Muscle of back (tissue), 11 donors: ENCODE data around the gene ADAR. TPM values are rescaled to one million over a fixed set of nuclear protein-coding genes. Genes with fewer than 3 reads are reported as not detected.

Source experiments
- DNase-seq, 3 donors: peaks; one replicate each; pipeline versions ENCODE4 v3.0.0 to v3.0.0-alpha.2; 2013
- polyA plus RNA-seq, 10 donors: library from polyadenylated mRNA; unstranded; fragments of 120-200 nt; gene quantifications; one replicate each; pipeline ENCODE4 v1.2.1, GENCODE V29; 2013; ENCODE audit not compliant: insufficient read length in 10 of 10

ADAR gene
- polyA plus RNA-seq, 10 donors = 41.8 to 71.8 (median 50.3) TPM

DNA sequence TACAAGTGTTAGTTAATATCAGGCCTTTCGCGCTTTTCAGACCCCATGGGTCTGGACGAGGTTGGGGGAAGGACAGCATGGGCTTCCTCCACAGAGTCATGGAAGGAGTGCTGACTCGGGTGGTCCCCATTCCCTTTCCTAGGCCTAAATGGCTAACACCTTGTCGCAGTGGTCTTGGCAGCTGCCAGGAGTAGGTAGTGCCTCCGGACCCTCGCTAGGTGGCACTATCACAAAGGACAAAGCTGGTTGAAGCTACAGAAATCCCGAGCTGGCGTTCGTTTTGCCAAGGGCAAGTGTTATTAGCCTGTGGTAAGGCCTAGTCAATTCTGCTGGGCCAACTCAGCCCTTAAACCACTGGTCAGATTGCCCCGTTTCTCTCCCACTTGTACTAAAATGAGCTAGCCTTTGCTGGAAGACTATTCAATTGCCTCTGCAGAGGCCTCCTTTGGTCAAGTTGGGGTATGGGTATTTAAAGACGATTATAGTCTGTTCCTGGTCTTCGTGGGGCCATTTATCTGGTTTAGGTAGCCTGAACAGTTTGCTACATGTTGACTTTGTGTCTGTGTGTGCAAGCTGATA lies 48.4 kb downstream of the ADAR start:
- peak; percentile 88 to 95 (median 91) for DNase-seq

- peak; percentile 99 to 100 (median 99) for DNase-seq
Observed at GRCh38 chr1:154558720-154559465, 49.1 kb downstream of the ADAR start.

DNA sequence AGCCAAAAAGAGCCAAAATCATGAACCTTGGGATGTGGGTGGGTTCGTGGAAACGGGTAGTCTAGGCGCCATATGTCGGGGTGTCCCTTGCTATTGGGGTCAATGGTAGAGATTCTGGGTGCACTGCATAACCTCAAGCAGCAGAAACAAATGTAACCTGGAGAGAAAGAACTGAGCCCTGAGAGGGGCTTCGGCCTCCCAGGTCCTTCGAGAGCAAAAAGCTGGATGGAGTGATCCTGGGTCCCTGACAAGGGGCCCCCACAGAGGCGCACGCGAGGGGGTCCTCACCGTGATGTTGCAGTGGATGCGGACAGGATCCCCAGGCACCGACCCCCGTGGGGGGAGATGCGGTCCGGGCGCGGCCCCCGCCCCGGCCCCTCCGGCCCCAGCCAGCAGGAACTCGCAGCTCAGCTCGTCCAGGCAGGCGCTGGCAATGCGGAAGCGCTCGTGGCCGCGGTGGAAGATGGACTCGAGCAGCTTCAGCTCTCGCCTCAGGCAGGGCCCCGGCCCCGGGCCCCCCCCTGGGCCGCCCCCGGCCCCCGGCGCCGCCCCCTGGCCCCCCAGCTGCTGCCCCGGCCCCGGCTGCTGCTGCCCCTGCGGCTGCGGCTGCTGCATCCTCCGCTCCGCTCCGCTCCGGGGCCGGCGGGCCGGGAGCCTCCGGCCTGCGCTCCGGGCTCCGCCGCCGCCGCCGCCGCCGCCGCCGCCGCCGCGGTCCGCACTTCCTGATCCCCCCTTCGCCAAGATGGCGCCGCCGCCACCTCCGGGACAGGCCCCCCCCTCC lies 49.9 kb downstream of the ADAR start, which contains the start of gene UBE2Q1:
Gene UBE2Q1 (minus strand): TSS at position 724 of the 781 bp plus-strand sequence. CDS start 109 bp downstream, at position 615.
- peak in 2 of 3 donors; percentile 31 to 61 for DNase-seq

GRCh38 chr1:154557248-154557938 lies 50.6 kb downstream of the ADAR start:
- no peak for DNase-seq

GRCh38 chr1:154556422-154556821 lies 51.6 kb downstream of the ADAR start:
- DNase-seq = no peak

- DNase-seq = no peak
Observed at GRCh38 chr1:154553056-154554030, 54.6 kb downstream of the ADAR start.

- DNase-seq = no peak
Observed at GRCh38 chr1:154552036-154552435, 56.0 kb downstream of the ADAR start.

DNA sequence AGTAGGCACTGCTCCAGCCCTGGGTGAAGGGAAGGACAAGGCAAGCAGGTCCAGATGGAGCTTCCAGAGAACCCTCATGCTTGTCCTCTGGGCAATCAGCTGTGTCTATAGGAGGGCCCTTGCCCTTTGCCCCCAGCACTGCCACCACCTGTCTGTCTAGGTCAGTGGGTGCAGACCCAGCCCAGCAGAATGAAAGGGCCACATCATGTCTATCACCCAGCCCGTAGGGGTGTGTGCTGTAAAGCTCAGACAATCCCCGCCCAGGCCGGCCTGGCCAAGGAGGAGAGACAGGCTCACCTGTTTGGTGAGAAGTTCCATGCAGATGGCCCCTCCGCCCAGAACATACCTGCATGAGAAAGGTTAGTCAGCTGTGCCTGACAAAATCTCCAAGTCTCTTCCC lies 56.5 kb downstream of the ADAR start:
- DNase-seq = no peak

DNA sequence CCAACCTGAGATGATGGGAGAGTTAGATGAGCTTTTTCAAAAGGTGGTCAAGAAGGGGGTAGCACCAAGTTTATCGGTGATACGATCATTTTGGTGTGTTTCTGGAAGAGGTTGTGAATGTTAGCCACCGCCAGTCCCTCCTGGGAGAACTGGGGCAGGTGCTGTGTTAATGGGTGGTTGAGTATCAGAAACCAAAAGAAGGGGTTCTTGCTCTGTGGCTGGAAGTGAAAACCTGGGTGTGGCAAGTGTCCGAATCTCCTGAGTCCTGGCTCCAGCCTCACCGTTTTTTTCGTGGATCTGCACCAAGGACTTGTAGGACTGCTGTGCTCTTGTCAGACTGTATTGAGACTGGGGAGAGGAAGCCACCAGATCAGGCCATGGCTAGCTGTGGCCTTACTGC lies 57.3 kb downstream of the ADAR start:
- DNase-seq = no peak

GRCh38 chr1:154550070-154550469 lies 57.9 kb downstream of the ADAR start:
- no peak for DNase-seq

- DNase-seq = no peak
Observed at GRCh38 chr1:154549202-154549770, 58.7 kb downstream of the ADAR start.

- no peak for DNase-seq
Observed at GRCh38 chr1:154548028-154548427, 60.0 kb downstream of the ADAR start.

DNA sequence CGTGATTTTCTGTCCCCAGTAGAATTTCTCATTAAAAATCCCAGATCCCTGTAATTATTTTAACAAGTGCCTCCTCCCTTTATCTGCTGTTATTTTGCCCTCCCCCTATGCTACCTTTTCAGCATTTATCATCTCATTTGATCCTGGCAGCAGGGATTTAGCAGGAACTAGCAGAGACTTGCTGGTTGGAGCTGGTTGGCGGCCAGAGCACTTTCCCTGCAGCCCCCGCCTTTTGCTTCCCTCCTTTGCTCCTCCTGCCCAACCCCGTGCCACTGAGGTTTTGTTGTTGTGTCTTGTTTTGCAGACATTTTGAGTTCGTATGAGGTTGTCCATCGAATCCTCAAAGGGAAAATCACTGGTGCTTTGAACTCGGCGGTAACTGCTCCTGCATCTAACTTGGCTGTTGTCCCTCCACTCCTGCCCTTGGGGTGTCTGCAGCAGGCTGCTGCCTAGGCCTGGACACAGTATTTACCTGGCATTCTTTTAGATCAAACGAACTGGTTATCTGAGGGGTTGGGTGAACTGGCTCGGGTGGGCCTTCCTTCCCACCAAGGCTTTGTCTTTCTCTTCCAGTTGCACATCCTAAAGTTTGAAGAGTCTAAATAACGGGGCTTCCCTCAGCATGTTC lies 60.8 kb downstream of the ADAR start:
- DNase-seq = no peak

GRCh38 chr1:154546264-154547063 lies 61.5 kb downstream of the ADAR start:
- DNase-seq = peak in 1 of 3 donors; percentile 38

- DNase-seq = no peak
Observed at GRCh38 chr1:154541231-154541630, 66.8 kb downstream of the ADAR start.

- no peak for DNase-seq
Observed at GRCh38 chr1:154539486-154540483, 68.2 kb downstream of the ADAR start.

- DNase-seq = no peak
Observed at GRCh38 chr1:154536570-154536969, 71.4 kb downstream of the ADAR start.
